GM12891 (cell line): Measurements from ENCODE around the gene PP2D1.

Experiments
- POLR2A ChIP-seq: IDR thresholded peaks from 2 replicates; pipeline ENCODE4 v1.6.1; 2011; ENCODE audit warnings: low read depth, low read length, control low read depth
- POLR2AphosphoS5 ChIP-seq: IDR thresholded peaks from 2 replicates; pipeline ENCODE4 v1.6.1; 2011; ENCODE audit warnings: low read depth, low read length, control low read depth
- TAF1 ChIP-seq: IDR thresholded peaks from 2 replicates; pipeline ENCODE4 v1.6.1; 2011; ENCODE audit warnings: low read depth, low read length, control low read depth

DNA sequence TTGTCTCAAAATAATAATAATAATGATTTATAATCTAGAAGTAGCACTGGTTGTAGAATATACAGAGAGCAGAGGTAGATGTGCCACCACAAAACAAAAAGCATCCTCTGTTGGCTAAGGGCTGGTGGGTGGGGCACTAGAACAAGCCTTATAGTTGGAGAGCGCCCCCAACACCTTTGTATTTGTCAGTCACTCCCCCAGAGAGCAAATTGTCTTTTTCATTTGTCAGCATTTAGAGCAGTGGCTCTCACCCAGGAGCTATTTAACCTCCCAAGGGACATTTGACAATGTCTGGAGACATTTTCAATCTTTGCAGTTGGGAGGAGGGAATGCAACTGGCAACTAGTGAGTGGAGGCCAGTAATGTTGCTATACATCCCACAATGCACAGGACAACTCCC lies 34.5 kb upstream of the PP2D1 start:
- TF ChIP-seq POLR2A, result no peak
- TF ChIP-seq POLR2AphosphoS5, result no peak
- no peak for TF ChIP-seq TAF1
